ENCODE results near the gene RTN1.
"Not testable (repeated sequence)": the region's sequence is repeated elsewhere in the genome, so short reads cannot be mapped to it uniquely, and the experiment has no call there.

RTN1 gene

DNA sequence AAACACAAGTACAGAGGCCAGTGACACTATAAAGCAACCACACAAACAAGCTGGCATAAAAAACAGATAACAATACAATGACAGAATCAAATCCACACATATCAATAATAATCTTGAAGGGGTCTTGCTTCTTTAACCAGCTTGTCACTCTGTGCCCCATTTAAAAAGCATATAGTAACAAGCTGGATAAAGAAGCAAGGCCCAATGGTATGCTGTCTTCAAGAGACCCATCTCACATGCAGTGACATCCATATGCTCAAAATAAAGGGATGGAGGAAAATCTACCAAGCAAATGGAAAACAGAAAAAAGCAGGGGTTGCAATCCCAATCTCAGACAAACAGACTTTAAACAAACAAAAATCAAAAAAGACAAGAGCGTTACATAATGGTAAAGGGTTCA, 223.7 kb downstream of the RTN1 start:
- WGBS (ENCODE audit: extremely low coverage, insufficient coverage, low lambda C conversion rate), result no CpG with 5 or more reads among the region's 1 CpG

GRCh38 chr14:59638885-59639284, 231.7 kb downstream of the RTN1 start:
- H3K4ac ChIP-seq (ENCODE audit: low read depth, low read length), result no peak overlapping the region
- H3K27ac ChIP-seq (ENCODE audit: low read depth, low read length), result no peak overlapping the region
- no peak overlapping the region for H2AK5ac ChIP-seq (ENCODE audit: low read length)
- H3K79me2 ChIP-seq (ENCODE audit: control insufficient read depth, insufficient read depth, low read length), result no peaks in the 10 kb centered on the region
- no peak overlapping the region for H2BK15ac ChIP-seq (replicated peaks; ENCODE audit: low read depth)
- H3K56ac ChIP-seq (ENCODE audit: low read length), result no peak overlapping the region
- H3K4me1 ChIP-seq (ENCODE audit: control insufficient read depth, low read depth, low read length), result no peaks in the 10 kb centered on the region
- H2BK5ac ChIP-seq (ENCODE audit: low read length), result no peak overlapping the region
- no CpG with 5 or more reads among the region's 4 CpGs for WGBS (ENCODE audit: extremely low coverage, insufficient coverage, low lambda C conversion rate)
- DNase-seq, result no peak
- no peaks in the 10 kb centered on the region for H3K36me3 ChIP-seq (ENCODE audit: control insufficient read depth, insufficient read depth, low read length)
- H3K4me2 ChIP-seq (ENCODE audit: low read length), result no peak overlapping the region
- no peaks in the 10 kb centered on the region for H3K79me1 ChIP-seq (ENCODE audit: low read length)
- H3K18ac ChIP-seq (ENCODE audit: low read length), result no peak overlapping the region
- no peak overlapping the region for H3K9ac ChIP-seq (ENCODE audit: low read length)
- H3K4me3 ChIP-seq (ENCODE audit: low read length), result no peak overlapping the region
- no peak overlapping the region for H3K23ac ChIP-seq (ENCODE audit: low read length)
- H3K27me3 ChIP-seq (ENCODE audit: insufficient read depth, low read length, poor library complexity), result no peaks in the 10 kb centered on the region
- H2BK120ac ChIP-seq (ENCODE audit: low read depth, low read length), result no peak overlapping the region
- no peak overlapping the region for H4K5ac ChIP-seq (ENCODE audit: low read length)
- H4K8ac ChIP-seq (ENCODE audit: low read depth, low read length), result no peak overlapping the region

More for the DNA sequence above, 223.7 kb downstream of the RTN1 start:
- H3K9ac ChIP-seq (ENCODE audit: low read length); H3K79me2 ChIP-seq (ENCODE audit: control insufficient read depth, insufficient read depth, low read length); H3K18ac ChIP-seq (ENCODE audit: low read length); H3K27ac ChIP-seq (ENCODE audit: low read depth, low read length); H2BK5ac ChIP-seq (ENCODE audit: low read length); H3K27me3 ChIP-seq (ENCODE audit: insufficient read depth, low read length, poor library complexity); H3K4me3 ChIP-seq (ENCODE audit: low read length); H2BK15ac ChIP-seq (replicated peaks; ENCODE audit: low read depth); H3K36me3 ChIP-seq (ENCODE audit: control insufficient read depth, insufficient read depth, low read length); H3K56ac ChIP-seq (ENCODE audit: low read length); H2BK120ac ChIP-seq (ENCODE audit: low read depth, low read length); DNase-seq; H3K4ac ChIP-seq (ENCODE audit: low read depth, low read length); H3K23ac ChIP-seq (ENCODE audit: low read length); H4K8ac ChIP-seq (ENCODE audit: low read depth, low read length); H4K5ac ChIP-seq (ENCODE audit: low read length); H3K4me1 ChIP-seq (ENCODE audit: control insufficient read depth, low read depth, low read length); H3K79me1 ChIP-seq (ENCODE audit: low read length); H3K4me2 ChIP-seq (ENCODE audit: low read length); H2AK5ac ChIP-seq (ENCODE audit: low read length): not testable (repeated sequence)

- Histone ChIP-seq H3K9ac (ENCODE audit: low read length) (no peak overlapping the region), H3K27ac (ENCODE audit: low read depth, low read length) (no peak overlapping the region), H3K23ac (ENCODE audit: low read length) (no peak overlapping the region), H3K4ac (ENCODE audit: low read depth, low read length) (no peak overlapping the region), H3K18ac (ENCODE audit: low read length) (no peak overlapping the region), H3K4me2 (ENCODE audit: low read length) (no peak overlapping the region), H2BK120ac (ENCODE audit: low read depth, low read length) (no peak overlapping the region), H2BK15ac (replicated peaks; ENCODE audit: low read depth) (no peak overlapping the region), H2AK5ac (ENCODE audit: low read length) (no peak overlapping the region), H3K4me3 (ENCODE audit: low read length) (no peak overlapping the region), H3K56ac (ENCODE audit: low read length) (no peak overlapping the region), H4K8ac (ENCODE audit: low read depth, low read length) (no peak overlapping the region), H3K36me3 (ENCODE audit: control insufficient read depth, insufficient read depth, low read length) (no peaks in the 10 kb centered on the region), H4K5ac (ENCODE audit: low read length) (no peak overlapping the region), H3K79me1 (ENCODE audit: low read length) (no peaks in the 10 kb centered on the region), H3K27me3 (ENCODE audit: insufficient read depth, low read length, poor library complexity) (peaks cover 5% of the 10 kb centered on the region), H3K79me2 (ENCODE audit: control insufficient read depth, insufficient read depth, low read length) (no peaks in the 10 kb centered on the region), H2BK5ac (ENCODE audit: low read length) (no peak overlapping the region), H3K4me1 (ENCODE audit: control insufficient read depth, low read depth, low read length) (peaks cover 5% of the 10 kb centered on the region)
- no peak for DNase-seq
- WGBS (ENCODE audit: extremely low coverage, insufficient coverage, low lambda C conversion rate), result no CpG with 5 or more reads among the region's 2 CpGs
Observed at GRCh38 chr14:59634617-59635016, 236.0 kb downstream of the RTN1 start.

- WGBS (ENCODE audit: extremely low coverage, insufficient coverage, low lambda C conversion rate), result no CpG with 5 or more reads among the region's 3 CpGs
- no peak for DNase-seq
- no peak overlapping the region for H3K4ac ChIP-seq (ENCODE audit: low read depth, low read length)
- no peak overlapping the region for H3K18ac ChIP-seq (ENCODE audit: low read length)
- H3K4me1 ChIP-seq (ENCODE audit: control insufficient read depth, low read depth, low read length), result peaks cover 5% of the 10 kb centered on the region
- no peak overlapping the region for H3K4me2 ChIP-seq (ENCODE audit: low read length)
- H3K23ac ChIP-seq (ENCODE audit: low read length), result no peak overlapping the region
- H3K56ac ChIP-seq (ENCODE audit: low read length), result no peak overlapping the region
- no peaks in the 10 kb centered on the region for H3K36me3 ChIP-seq (ENCODE audit: control insufficient read depth, insufficient read depth, low read length)
- no peaks in the 10 kb centered on the region for H3K79me1 ChIP-seq (ENCODE audit: low read length)
- H2BK15ac ChIP-seq (replicated peaks; ENCODE audit: low read depth), result no peak overlapping the region
- H3K79me2 ChIP-seq (ENCODE audit: control insufficient read depth, insufficient read depth, low read length), result no peaks in the 10 kb centered on the region
- no peak overlapping the region for H2BK5ac ChIP-seq (ENCODE audit: low read length)
- peaks cover 5% of the 10 kb centered on the region for H3K27me3 ChIP-seq (ENCODE audit: insufficient read depth, low read length, poor library complexity)
- no peak overlapping the region for H3K27ac ChIP-seq (ENCODE audit: low read depth, low read length)
- H2BK120ac ChIP-seq (ENCODE audit: low read depth, low read length), result no peak overlapping the region
- no peak overlapping the region for H4K5ac ChIP-seq (ENCODE audit: low read length)
- H4K8ac ChIP-seq (ENCODE audit: low read depth, low read length), result no peak overlapping the region
- H3K4me3 ChIP-seq (ENCODE audit: low read length), result no peak overlapping the region
- no peak overlapping the region for H2AK5ac ChIP-seq (ENCODE audit: low read length)
- H3K9ac ChIP-seq (ENCODE audit: low read length), result no peak overlapping the region
Observed at GRCh38 chr14:59633486-59633885, 237.1 kb downstream of the RTN1 start.

- Histone ChIP-seq H2BK15ac (replicated peaks; ENCODE audit: low read depth) (no peak overlapping the region), H3K79me1 (ENCODE audit: low read length) (no peaks in the 10 kb centered on the region), H4K5ac (ENCODE audit: low read length) (no peak overlapping the region), H3K4me2 (ENCODE audit: low read length) (no peak overlapping the region), H3K9ac (ENCODE audit: low read length) (no peak overlapping the region), H2BK5ac (ENCODE audit: low read length) (no peak overlapping the region), H3K27me3 (ENCODE audit: insufficient read depth, low read length, poor library complexity) (peaks cover 5% of the 10 kb centered on the region), H3K36me3 (ENCODE audit: control insufficient read depth, insufficient read depth, low read length) (no peaks in the 10 kb centered on the region), H3K18ac (ENCODE audit: low read length) (no peak overlapping the region), H3K56ac (ENCODE audit: low read length) (no peak overlapping the region), H3K23ac (ENCODE audit: low read length) (no peak overlapping the region), H3K4me3 (ENCODE audit: low read length) (no peak overlapping the region), H2BK120ac (ENCODE audit: low read depth, low read length) (no peak overlapping the region), H3K27ac (ENCODE audit: low read depth, low read length) (no peak overlapping the region), H4K8ac (ENCODE audit: low read depth, low read length) (no peak overlapping the region), H3K4ac (ENCODE audit: low read depth, low read length) (no peak overlapping the region), H3K79me2 (ENCODE audit: control insufficient read depth, insufficient read depth, low read length) (no peaks in the 10 kb centered on the region), H2AK5ac (ENCODE audit: low read length) (no peak overlapping the region), H3K4me1 (ENCODE audit: control insufficient read depth, low read depth, low read length) (peaks cover 5% of the 10 kb centered on the region)
- peak; percentile 73 for DNase-seq
- WGBS (ENCODE audit: extremely low coverage, insufficient coverage, low lambda C conversion rate), result no CpG with 5 or more reads among the region's 3 CpGs
Observed at GRCh38 chr14:59632381-59632780, 238.2 kb downstream of the RTN1 start.

- no peak overlapping the region for H4K5ac ChIP-seq (ENCODE audit: low read length)
- H3K23ac ChIP-seq (ENCODE audit: low read length), result no peak overlapping the region
- no peak overlapping the region for H3K18ac ChIP-seq (ENCODE audit: low read length)
- no peak overlapping the region for H2BK120ac ChIP-seq (ENCODE audit: low read depth, low read length)
- H3K79me2 ChIP-seq (ENCODE audit: control insufficient read depth, insufficient read depth, low read length), result no peaks in the 10 kb centered on the region
- no peaks in the 10 kb centered on the region for H3K79me1 ChIP-seq (ENCODE audit: low read length)
- no peak overlapping the region for H2AK5ac ChIP-seq (ENCODE audit: low read length)
- no peak overlapping the region for H3K9ac ChIP-seq (ENCODE audit: low read length)
- H3K27me3 ChIP-seq (ENCODE audit: insufficient read depth, low read length, poor library complexity), result peaks cover 5% of the 10 kb centered on the region
- H3K4me2 ChIP-seq (ENCODE audit: low read length), result no peak overlapping the region
- no peak overlapping the region for H3K4ac ChIP-seq (ENCODE audit: low read depth, low read length)
- peaks cover 5% of the 10 kb centered on the region for H3K4me1 ChIP-seq (ENCODE audit: control insufficient read depth, low read depth, low read length)
- no peak overlapping the region for H2BK5ac ChIP-seq (ENCODE audit: low read length)
- no peak overlapping the region for H2BK15ac ChIP-seq (replicated peaks; ENCODE audit: low read depth)
- H3K4me3 ChIP-seq (ENCODE audit: low read length), result no peak overlapping the region
- H4K8ac ChIP-seq (ENCODE audit: low read depth, low read length), result no peak overlapping the region
- H3K56ac ChIP-seq (ENCODE audit: low read length), result no peak overlapping the region
- no peaks in the 10 kb centered on the region for H3K36me3 ChIP-seq (ENCODE audit: control insufficient read depth, insufficient read depth, low read length)
- DNase-seq, result peak; percentile 84
- WGBS (ENCODE audit: extremely low coverage, insufficient coverage, low lambda C conversion rate), result no CpG with 5 or more reads among the region's 3 CpGs
- no peak overlapping the region for H3K27ac ChIP-seq (ENCODE audit: low read depth, low read length)
Observed at GRCh38 chr14:59631237-59631636, 239.3 kb downstream of the RTN1 start.
